HepG2 (cell line): ENCODE measurements around the gene ACTL7B. TPM values are rescaled to one million over a fixed set of nuclear protein-coding genes. Genes with fewer than 3 reads are reported as not detected.

Source experiments
- CCDC6 ChIP-seq: sonication (generic); formaldehyde crosslinking; IDR thresholded peaks from 2 replicates; pipeline ENCODE4 v1.8.1; 2022; ENCODE audit warnings: mild to moderate bottlenecking, missing genetic modification reagents, moderate library complexity
- MATR3 ChIP-seq: sonication (generic); formaldehyde crosslinking; IDR thresholded peaks from 2 replicates; pipeline ENCODE4 v1.4.0; 2020; ENCODE audit warnings: missing genetic modification reagents
- MNT ChIP-seq: fragments of 450-650 bp; IDR thresholded peaks from 2 replicates; pipeline ENCODE4 v1.6.1; 2016
- PAX8 ChIP-seq: sonication (generic); formaldehyde crosslinking; IDR thresholded peaks from 2 replicates; pipeline ENCODE4 v1.8.0; 2022; ENCODE audit warnings: mild to moderate bottlenecking, missing genetic modification reagents, borderline replicate concordance
- RXRA ChIP-seq: sonication (generic); formaldehyde crosslinking; IDR thresholded peaks from 2 replicates; pipeline ENCODE4 v1.5.1; 2020; ENCODE audit warnings: missing genetic modification reagents
- SIX4 ChIP-seq: sonication (generic); formaldehyde crosslinking; IDR thresholded peaks from 2 replicates; pipeline ENCODE4 v1.4.0; 2020; ENCODE audit warnings: missing genetic modification reagents
- TAF15 ChIP-seq: fragments of 200-400 bp; formaldehyde crosslinking; IDR thresholded peaks from one replicate; pipeline ENCODE4 v1.6.1; 2018; ENCODE audit warnings: mild to moderate bottlenecking, low read depth, low read length; ENCODE audit not compliant: poor library complexity, severe bottlenecking
- TBX2 ChIP-seq: sonication (generic); formaldehyde crosslinking; IDR thresholded peaks from 2 replicates; pipeline ENCODE4 v1.5.0; 2020; ENCODE audit warnings: missing genetic modification reagents, mild to moderate bottlenecking, borderline replicate concordance
- ZNF20 ChIP-seq: sonication (generic); formaldehyde crosslinking; IDR thresholded peaks from 2 replicates; pipeline ENCODE4 v1.4.0; 2020; ENCODE audit warnings: mild to moderate bottlenecking, moderate library complexity, missing genetic modification reagents
- ZNF598 ChIP-seq: sonication (generic); formaldehyde crosslinking; IDR thresholded peaks from 2 replicates; pipeline ENCODE4 v1.5.1; 2020; ENCODE audit warnings: mild to moderate bottlenecking, missing genetic modification reagents, borderline replicate concordance
- ZNF615 ChIP-seq: sonication (generic); formaldehyde crosslinking; IDR thresholded peaks from 2 replicates; pipeline ENCODE4 v1.5.0; 2020; ENCODE audit warnings: mild to moderate bottlenecking, missing genetic modification reagents, borderline replicate concordance
- ZNF7 ChIP-seq: IDR thresholded peaks from 2 replicates; pipeline ENCODE4 v1.6.1; 2016; ENCODE audit warnings: missing biosample characterization, missing genetic modification reagents
- ZNF709 ChIP-seq: sonication (generic); formaldehyde crosslinking; IDR thresholded peaks from 2 replicates; pipeline ENCODE4 v1.5.0; 2020; ENCODE audit warnings: mild to moderate bottlenecking, missing genetic modification reagents
- ZNF749 ChIP-seq: sonication (generic); formaldehyde crosslinking; IDR thresholded peaks from 2 replicates; pipeline ENCODE4 v1.8.0; 2022; ENCODE audit warnings: mild to moderate bottlenecking, missing genetic modification reagents, moderate library complexity, borderline replicate concordance
- ZNF781 ChIP-seq: sonication (generic); formaldehyde crosslinking; IDR thresholded peaks from 2 replicates; pipeline ENCODE4 v1.5.1; 2020; ENCODE audit warnings: borderline replicate concordance, mild to moderate bottlenecking, missing genetic modification reagents; ENCODE audit errors: not compliant biosample characterization
- ZZZ3 ChIP-seq: sonication (generic); formaldehyde crosslinking; IDR thresholded peaks from 2 replicates; pipeline ENCODE4 v1.4.0; 2020; ENCODE audit warnings: missing genetic modification reagents, mild to moderate bottlenecking, borderline replicate concordance
- polyA plus RNA-seq, 8 experiments: library from polyadenylated mRNA; depleted of rRNA in 3 of 8; stranded (reverse) in 7 of 8; unstranded in 1 of 8; fragments of >200 nt; fragmentation: Illumina TruSeq in 4 of 8; extraction: Trizol in 4 of 8; gene quantifications; 2 replicates each; pipeline versions ENCODE4 v1.2.1 to v1.2.3, GENCODE V29; 2011 to 2016; ENCODE audit warnings: low read depth in 4 of 8, missing spikeins in 1 of 8, mixed read lengths in 1 of 8; ENCODE audit not compliant: insufficient read depth in 1 of 8
- total RNA-seq, 5 experiments: library from RNA; depleted of rRNA; stranded (reverse); fragments of >200 nt; fragmentation: Illumina TruSeq; extraction: Trizol; gene quantifications; 2 replicates each; pipeline ENCODE4 v1.2.3, GENCODE V29; 2016; ENCODE audit warnings: low read depth in 1 of 5
- TF ChIP-seq, protein P1 (sequence below): sonication (generic); formaldehyde crosslinking; IDR thresholded peaks from 2 replicates; pipeline ENCODE4 v1.4.0; 2020; ENCODE audit warnings: low read depth, missing genetic modification reagents

The ACTL7B gene
- total and polyA plus RNA-seq, 2 of the 13 experiments (the other 11 are each of a cell fraction or from before 2014, with no cell fraction given): 0.07 to 0.11 TPM

- TF ChIP-seq TBX2 (CRISPR knock-in tag) (peak; percentile 88), RXRA (CRISPR knock-in tag) (peak; percentile 85; the same call in 1 of the 2 replicates), MNT (no peak), MATR3 (CRISPR knock-in tag) (no peak), ZNF749 (no peak), ZNF598 (CRISPR knock-in tag) (no peak), TAF15 (no peak), ZNF709 (CRISPR knock-in tag) (no peak), ZNF7 (CRISPR knock-in tag) (no peak), ZNF20 (CRISPR knock-in tag) (no peak), SIX4 (CRISPR knock-in tag) (peak; percentile 71), ZNF615 (CRISPR knock-in tag) (no peak), PAX8 (no peak), ZNF781 (CRISPR knock-in tag) (no peak), ZZZ3 (CRISPR knock-in tag) (no peak), CCDC6 (CRISPR knock-in tag) (peak; percentile 63; the same call in 1 of the 2 replicates)
- TF ChIP-seq, protein P1, sequence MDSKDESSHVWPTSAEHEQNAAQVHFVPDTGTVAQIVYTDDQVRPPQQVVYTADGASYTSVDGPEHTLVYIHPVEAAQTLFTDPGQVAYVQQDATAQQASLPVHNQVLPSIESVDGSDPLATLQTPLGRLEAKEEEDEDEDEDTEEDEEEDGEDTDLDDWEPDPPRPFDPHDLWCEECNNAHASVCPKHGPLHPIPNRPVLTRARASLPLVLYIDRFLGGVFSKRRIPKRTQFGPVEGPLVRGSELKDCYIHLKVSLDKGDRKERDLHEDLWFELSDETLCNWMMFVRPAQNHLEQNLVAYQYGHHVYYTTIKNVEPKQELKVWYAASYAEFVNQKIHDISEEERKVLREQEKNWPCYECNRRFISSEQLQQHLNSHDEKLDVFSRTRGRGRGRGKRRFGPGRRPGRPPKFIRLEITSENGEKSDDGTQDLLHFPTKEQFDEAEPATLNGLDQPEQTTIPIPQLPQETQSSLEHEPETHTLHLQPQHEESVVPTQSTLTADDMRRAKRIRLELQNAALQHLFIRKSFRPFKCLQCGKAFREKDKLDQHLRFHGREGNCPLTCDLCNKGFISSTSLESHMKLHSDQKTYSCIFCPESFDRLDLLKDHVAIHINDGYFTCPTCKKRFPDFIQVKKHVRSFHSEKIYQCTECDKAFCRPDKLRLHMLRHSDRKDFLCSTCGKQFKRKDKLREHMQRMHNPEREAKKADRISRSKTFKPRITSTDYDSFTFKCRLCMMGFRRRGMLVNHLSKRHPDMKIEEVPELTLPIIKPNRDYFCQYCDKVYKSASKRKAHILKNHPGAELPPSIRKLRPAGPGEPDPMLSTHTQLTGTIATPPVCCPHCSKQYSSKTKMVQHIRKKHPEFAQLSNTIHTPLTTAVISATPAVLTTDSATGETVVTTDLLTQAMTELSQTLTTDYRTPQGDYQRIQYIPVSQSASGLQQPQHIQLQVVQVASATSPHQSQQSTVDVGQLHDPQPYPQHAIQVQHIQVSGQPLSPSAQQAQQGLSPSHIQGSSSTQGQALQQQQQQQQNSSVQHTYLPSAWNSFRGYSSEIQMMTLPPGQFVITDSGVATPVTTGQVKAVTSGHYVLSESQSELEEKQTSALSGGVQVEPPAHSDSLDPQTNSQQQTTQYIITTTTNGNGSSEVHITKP (CRISPR knock-in tag): no peak; the same call in 1 of the 2 replicates
Observed at GRCh38 chr9:108894225-108894997, 38.6 kb upstream of the ACTL7B start (continued).
